HG03378 (cell line): ENCODE data around the gene ARHGAP6.
A peak's percentile ranks its signal among the peaks of the same experiment; 100 is the strongest.

Source experiments
- ATAC-seq: cut with Tn5 transposase; IDR thresholded peaks from one replicate; pipeline ENCODE4 v1.9.1; 2021; ENCODE audit warnings: mild to moderate bottlenecking, moderate library complexity; ENCODE audit not compliant: unreplicated experiment

ARHGAP6 gene

GRCh38 chrX:11429538-11430085 is 236.1 kb downstream of the ARHGAP6 start:
- ATAC-seq = peak; percentile 45

- ATAC-seq = no peak
Measured at GRCh38 chrX:11427453-11428071, 238.2 kb downstream of the ARHGAP6 start.

DNA sequence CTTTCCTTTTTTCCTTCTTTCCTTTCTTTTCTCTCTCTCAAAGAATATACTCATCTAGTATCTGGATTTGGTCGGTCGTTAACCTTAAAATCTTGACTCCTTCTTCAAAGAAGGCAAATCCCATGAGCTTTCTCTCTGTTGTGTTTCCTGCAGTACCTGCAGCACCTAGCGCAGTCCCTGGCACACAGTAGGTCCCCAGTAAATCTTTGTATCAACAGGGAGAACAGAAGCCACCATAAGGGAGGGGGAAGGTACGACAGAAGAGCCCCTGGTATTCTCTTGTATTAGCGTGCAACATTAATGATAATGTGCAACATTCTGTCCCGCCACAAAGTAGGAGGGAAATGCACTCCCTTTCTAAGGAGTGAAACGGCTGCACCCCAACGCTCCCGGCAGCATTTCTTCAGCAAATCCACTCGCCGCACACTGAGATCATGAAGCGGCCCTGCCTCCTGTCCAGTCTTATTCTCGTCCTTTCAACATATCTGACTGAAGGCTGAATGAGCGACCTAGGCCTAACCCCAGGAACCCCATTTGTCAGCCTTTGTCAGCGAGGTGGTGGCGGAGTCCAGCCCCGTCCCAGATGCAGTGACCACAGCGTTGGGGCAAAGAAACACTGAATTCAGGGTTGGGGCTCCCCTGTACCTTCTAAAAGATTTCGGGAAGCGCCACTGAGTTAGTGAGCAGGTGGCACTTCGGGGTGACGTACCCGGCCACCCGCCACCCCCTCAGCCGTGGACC is 238.8 kb downstream of the ARHGAP6 start:
- ATAC-seq = no peak

DNA sequence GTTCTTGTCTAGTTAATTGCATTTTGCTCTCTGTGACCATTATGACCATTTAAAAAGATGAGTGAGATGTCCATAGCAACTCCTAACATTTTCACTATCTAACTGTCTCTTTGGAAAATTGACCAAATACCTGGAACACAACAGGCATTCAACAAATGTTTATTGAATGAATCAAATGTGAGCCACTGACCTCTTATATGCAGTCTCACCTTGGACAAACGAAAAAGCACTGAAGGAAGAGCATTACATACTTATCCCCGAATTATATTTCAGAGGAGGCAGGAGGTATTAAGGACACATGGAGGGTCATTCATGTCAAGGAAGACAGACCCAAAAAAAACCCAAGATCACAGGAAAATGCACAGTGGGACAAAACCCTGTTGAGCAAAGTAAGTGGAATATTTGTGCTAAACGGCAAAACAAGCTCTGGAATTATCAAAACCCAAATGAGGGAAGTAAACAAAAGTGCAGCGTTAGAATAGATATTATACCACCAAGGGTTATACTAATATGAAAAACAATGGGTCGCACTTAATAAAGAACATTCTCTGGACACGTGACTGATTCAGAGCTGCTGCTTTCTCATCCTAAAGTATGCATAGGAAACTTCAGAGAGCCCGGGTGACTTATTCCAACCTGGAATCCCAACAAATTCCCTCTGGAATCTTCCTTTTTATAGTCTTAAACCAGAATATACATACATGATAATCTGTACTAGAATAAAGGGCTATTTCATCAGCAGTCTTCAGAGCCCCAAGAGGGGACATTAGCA is 240.6 kb downstream of the ARHGAP6 start:
- no peak for ATAC-seq

- no peak for ATAC-seq
Measured at GRCh38 chrX:11423949-11424348, 241.8 kb downstream of the ARHGAP6 start.

DNA sequence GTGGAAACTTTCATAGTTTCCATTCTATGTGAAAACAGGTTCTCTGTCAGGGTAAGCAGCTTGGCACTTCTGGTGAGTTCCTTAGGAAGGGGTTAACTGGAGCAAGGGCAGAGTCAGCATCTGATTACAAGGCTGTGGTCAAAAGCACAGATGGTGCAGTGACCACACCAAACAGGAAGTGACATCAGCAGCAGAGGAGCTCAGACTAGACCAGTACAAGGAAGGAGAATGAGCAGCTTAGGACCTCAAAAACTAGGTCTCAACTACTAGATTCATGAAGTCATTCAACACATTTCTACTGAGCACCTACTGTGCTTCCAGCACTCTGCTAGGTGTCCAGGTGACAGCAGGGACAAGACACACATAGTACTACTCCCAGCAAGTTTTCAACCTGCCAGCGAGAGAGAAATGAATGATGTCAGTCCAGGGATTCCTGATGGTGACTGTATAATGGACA is 242.3 kb downstream of the ARHGAP6 start:
- ATAC-seq = peak; percentile 93

GRCh38 chrX:11422525-11422857 is 243.2 kb downstream of the ARHGAP6 start:
- ATAC-seq = no peak

GRCh38 chrX:11421805-11422524 is 243.8 kb downstream of the ARHGAP6 start:
- ATAC-seq = no peak

DNA sequence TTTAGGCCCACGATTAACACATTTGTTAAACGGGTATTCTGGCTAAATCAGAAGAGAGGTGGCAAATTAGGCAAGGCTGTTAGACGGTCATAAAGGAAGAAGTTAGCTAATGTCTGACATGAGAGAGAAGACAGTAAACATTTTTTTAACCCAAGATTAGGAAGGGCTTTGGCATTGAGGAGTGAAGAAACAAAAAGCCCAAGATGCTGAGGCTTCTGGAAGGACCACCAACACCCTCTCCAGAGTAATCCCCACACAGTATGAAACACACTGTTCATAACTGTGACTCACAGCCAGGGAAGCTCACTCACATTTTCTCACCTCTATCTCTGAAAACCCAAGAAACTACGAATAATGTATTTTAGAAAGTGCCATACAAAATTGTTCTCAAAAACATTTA is 244.9 kb downstream of the ARHGAP6 start:
- ATAC-seq = no peak

DNA sequence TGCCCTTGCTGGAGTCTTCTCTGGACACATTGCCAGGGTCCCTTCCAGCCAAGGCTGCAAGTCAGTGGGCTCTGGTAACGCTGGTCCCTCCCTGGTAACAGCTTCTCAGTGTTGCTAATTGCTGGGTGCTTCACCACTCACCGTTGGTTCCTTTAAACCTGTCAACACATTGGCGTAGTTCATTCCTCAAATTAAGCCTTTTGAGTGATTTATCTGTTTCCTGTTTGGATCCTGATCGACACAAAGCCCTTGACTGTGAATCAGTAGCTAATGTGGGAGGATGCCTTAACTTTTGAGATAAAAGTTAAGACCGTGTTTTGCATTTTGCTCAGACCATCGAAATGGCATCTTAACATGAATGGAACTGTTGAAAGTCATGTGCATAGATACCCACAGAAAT is 246.6 kb downstream of the ARHGAP6 start:
- no peak for ATAC-seq

- ATAC-seq = no peak
Measured at GRCh38 chrX:11416600-11416999, 249.1 kb downstream of the ARHGAP6 start.

GRCh38 chrX:11414091-11414490 is 251.6 kb downstream of the ARHGAP6 start:
- no peak for ATAC-seq

- ATAC-seq = no peak
Measured at GRCh38 chrX:11412715-11413623, 252.8 kb downstream of the ARHGAP6 start.

DNA sequence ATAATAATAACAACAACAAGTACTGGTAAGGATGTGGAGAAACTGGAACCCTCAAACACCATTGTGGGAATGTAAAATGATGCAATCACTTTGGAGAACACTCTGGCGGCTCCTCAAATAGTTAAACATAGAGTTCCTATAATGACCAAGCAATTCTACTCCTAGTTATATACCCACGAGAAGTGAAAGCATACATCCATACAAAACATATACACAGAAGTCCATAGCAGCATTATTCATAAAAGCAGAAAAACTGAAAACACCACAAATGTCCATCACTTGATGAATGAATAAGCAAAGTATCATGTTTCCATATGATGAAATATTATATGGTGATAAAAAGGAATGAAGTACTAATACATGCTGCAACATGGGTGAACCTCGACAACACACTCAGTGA is 255.8 kb downstream of the ARHGAP6 start:
- no peak for ATAC-seq

GRCh38 chrX:11408783-11409182 is 256.9 kb downstream of the ARHGAP6 start:
- no peak for ATAC-seq

DNA sequence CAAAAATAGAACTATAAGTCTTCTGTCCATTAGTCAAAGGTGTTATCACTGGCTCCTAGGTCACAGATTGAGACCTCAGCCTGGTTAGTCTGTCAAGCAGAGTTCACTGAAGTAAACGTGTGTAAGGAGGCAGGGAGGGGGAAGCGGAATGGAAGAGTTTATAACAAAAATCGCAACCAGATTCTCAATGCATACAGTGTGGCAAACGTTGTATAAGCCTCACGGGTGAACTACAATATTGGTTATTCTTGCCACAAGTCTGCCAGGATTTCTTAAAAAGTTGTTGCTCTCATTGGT is 257.7 kb downstream of the ARHGAP6 start:
- no peak for ATAC-seq

DNA sequence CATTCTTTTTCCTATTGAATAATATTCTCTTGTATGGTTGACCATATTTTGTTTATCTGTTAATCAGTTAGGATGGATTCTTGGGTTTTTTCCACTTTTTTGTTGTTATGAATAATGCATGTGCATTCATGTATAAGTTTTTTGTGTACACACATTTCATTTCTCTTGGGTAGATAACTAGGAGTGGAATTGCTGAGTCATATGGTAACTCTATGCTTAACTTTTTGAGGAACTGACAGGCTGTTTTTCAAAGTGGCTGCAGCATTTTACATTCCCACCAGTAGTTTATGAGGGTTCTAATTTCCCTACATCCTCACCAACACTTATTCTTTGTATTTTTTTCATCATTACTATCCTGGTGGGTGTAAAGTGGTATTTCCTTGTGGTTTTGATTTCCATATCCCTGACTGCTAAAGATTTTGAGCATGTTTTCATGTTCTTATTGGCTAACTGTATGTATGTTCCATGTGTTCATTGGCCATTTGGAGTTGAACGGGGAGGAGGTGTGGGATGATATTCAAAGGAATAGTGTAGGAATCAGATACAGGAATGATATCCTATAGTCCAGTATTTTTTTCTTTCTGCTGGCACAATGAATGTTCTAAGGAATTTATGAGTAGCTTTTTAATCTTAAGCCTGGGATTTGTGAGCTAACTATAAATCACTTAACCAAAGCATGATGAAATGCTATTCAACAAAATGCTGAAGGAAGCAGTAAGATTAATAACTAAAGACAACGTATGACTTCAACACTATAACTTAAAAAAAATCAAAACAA is 258.2 kb downstream of the ARHGAP6 start:
- ATAC-seq = no peak

GRCh38 chrX:11406109-11406765 is 259.5 kb downstream of the ARHGAP6 start:
- no peak for ATAC-seq

- no peak for ATAC-seq
Measured at GRCh38 chrX:11403631-11404030, 262.1 kb downstream of the ARHGAP6 start.
